Activated naive CD4-positive, alpha-beta T cell (primary cell): ENCODE data around the gene CDCP2.
"Not testable (repeated sequence)": the region's sequence is repeated elsewhere in the genome, so short reads cannot be mapped to it uniquely, and the experiment has no call there.

ENCODE experiments used
- DNase-seq, 4 experiments: peaks; one replicate each; lab custom pipeline; 2025; lab: John Stamatoyannopoulos, UW

CDCP2 gene

DNA sequence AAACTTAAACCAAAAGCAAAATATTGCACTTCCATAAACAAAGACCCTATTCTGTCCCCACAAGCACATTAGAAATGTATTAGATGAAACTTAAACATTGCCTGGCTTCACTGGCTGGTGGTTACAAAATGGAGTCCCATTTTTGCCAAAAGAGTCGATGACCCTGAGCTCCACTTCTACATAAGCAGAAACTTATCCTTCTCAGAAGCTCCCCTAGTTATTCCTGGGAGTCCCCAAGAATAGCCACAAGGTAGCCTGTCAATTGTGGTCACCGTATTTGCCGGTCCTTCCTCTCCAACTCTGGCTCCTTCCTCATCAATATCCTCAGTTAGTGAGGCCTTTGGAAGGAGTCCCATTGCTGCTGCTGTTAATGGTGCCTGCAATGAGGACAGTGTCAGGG, 37.3 kb downstream of the CDCP2 start:
- DNase-seq = no peak

DNA sequence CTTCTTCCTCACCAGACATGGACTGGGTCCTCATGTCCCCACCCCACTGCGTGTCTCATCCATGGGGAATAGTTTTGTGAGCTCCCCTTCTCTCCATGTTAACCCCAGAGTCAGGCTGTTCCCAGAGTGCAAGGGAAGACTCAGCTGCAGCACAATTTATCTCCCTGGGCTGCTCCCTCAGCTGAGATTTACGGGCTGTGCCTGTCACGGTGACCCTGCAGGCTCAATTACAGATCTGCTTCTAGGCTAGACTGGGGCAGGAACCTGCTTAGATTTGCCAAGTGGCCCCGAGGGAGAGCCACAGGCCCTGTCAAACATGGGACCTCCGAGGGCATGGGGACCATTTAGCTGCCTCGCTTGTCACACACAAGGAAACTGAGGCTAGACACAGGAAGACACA, 37.8 kb downstream of the CDCP2 start:
- DNase-seq = no peak

DNA sequence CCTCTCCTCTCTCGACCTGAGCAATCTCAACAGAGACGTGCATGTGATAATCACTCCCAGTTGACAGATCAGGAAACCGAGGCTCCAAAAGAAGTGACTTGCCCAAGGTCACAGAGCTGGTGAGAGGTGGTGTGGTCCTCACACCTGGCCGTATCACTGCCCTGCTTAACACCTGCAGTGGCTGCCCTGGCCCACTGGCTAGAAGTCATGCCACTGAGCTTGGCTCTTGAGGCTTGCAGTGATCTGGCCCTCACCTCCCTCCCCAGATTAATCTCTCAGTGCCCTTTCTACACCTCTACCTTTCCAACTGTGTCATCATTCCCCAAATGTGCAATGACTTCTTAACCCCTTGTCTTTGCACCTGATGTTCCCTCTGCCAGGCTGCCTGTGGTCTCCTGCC, 38.8 kb downstream of the CDCP2 start:
- no peak for DNase-seq

DNA sequence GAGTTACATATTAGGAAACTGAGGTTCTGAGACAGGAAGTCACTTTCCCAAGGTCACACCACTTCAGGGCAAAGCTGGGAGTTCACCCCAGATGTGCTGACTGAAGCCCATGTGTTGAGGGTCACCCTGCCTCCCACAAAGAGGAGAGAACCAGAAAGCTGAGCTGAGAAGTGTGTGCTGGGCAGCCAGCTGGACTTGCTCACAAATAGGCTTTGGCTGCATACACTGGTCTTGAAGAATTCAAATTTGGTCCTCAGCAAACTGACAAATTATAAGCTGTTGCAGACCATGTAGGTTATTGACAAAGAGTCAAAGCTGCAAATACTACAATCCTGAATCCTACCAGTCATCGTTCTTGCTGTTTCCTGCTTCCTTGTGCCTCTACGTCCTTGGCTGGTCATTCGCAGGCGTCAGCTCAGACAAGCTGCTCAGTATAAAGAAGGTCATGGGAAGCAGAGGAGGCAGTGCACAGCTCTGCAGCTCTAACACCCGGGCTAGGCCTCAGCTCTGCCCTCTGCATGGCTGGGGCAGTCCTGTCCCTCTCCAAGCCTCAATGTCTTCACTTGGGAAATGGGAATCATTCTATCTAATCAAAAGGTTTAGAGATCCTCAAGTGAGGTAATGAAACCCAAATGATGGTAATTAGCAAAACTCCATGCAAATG, 40.0 kb downstream of the CDCP2 start:
- no peak for DNase-seq

- no peak for DNase-seq
Measured at GRCh38 chr1:54112027-54112426, 40.8 kb downstream of the CDCP2 start.

- DNase-seq = no peak
Measured at GRCh38 chr1:54111624-54112023, 41.2 kb downstream of the CDCP2 start.

GRCh38 chr1:54110996-54111395, 41.8 kb downstream of the CDCP2 start:
- no peak for DNase-seq

DNA sequence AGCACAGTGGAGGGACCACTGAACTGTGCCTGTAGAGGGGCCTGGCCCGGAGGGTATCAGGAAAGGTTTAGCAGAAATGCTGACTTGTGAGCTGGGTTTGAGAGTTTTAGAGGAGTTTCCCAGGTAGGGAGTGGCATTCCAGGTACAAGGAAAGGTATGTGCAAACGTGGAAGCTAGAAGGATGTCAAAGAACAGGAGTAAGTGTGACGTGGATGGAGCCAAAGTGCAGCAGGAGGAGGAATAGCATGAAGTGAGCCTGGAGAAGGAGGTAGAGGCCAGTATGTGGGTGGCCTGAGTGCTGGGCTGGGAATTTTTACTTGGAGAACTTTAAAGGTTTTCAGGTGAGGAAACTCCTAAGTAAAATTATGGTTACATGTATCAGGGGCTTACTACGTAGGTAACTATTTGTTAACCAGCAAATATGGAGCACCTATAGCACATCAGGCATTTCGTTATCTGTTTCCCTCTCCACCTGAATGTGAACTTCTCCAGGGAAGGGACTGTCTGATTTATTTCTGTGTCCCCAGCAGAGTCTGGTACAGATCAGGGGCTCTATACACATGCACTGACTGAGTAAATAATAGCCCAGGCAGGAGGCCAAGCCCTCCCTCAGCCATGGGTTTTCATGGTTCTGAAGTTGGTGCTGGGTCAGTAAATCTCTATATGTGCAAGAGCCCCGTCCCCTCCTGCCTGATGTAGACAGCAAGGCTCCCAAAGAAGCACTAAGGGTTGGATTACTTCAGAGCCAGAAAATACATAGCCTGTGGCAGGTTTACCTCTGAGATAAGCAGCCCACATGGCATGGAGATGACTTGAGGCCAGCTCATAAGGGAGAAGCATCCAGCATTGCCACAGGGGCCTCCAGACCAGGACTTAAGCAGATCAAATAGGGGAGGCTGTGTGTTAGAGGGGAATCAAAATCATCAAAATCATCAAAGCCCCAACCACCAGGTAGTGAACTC, 43.4 kb downstream of the CDCP2 start:
- no peak for DNase-seq

DNA sequence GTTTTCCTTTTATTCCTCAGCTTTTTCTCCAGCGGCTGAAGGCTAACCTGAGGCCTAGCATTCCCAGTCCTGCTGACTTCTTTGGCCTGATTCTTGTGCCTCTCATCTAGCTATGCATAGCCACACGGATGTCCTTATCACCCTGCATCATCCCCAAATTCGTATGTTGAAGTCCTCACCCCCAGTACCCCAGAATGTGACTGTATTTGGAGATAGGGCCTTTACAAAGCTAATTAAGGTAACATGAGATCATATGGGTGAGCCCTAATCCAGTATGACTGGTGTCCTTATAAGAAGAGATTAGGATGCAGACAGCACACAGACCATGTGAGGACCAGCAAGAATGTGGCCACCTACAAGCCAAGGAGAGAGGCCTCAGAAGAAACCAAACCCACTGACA, 44.6 kb downstream of the CDCP2 start:
- DNase-seq = no peak

GRCh38 chr1:54107131-54107530, 45.7 kb downstream of the CDCP2 start:
- no peak for DNase-seq

DNA sequence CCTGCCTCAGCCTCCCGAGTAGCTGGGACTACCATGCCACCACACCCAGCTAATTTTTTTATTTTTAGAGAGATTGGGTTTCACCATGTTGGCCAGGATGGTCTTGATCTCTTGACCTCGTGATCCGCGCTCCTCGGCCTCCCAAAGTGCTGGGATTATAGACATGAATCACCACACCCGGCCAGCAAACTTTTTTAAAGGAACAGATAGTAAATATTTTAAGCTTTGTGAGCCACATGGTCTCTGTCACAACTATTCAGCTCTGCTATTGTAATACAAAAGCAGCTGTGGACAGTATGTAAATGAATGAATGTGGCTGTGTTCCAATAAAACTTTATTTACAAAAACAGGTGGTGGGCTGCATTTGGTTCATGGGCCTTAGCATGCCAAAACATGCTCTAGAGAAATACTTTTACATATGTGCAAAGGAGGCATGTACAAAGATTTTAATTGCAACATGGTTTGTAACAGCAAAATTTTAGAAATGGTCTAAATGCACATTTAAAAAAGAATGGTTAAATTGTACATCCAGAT, 47.0 kb downstream of the CDCP2 start:
- DNase-seq = no peak

GRCh38 chr1:54105080-54105479, 47.7 kb downstream of the CDCP2 start:
- no peak for DNase-seq

- not testable (repeated sequence) for DNase-seq
Measured at GRCh38 chr1:54104613-54105012, 48.2 kb downstream of the CDCP2 start.

DNA sequence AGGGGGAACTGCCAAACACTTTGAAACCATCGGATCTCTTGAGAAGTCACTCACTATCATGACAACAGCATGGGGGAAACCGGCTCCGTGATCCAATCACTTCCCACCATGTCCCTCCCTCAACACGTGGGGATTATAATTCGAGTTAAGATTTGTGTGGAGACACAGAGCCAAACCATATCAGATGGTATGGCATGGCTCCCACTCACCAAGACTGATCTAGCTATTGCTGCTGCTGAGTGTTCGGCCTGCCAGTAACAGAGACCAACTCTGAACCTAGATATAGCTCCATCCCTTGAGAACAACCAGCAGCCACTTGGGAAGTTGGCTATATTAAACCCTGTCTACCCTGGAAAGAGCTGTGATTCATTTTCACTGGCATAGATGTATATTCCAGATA, 49.4 kb downstream of the CDCP2 start:
- DNase-seq = no peak

GRCh38 chr1:54100500-54100899, 52.3 kb downstream of the CDCP2 start:
- no peak for DNase-seq

- no peak for DNase-seq
Measured at GRCh38 chr1:54099061-54099610, 53.7 kb downstream of the CDCP2 start.

- no peak for DNase-seq
Measured at GRCh38 chr1:54096877-54097240, 55.9 kb downstream of the CDCP2 start.

DNA sequence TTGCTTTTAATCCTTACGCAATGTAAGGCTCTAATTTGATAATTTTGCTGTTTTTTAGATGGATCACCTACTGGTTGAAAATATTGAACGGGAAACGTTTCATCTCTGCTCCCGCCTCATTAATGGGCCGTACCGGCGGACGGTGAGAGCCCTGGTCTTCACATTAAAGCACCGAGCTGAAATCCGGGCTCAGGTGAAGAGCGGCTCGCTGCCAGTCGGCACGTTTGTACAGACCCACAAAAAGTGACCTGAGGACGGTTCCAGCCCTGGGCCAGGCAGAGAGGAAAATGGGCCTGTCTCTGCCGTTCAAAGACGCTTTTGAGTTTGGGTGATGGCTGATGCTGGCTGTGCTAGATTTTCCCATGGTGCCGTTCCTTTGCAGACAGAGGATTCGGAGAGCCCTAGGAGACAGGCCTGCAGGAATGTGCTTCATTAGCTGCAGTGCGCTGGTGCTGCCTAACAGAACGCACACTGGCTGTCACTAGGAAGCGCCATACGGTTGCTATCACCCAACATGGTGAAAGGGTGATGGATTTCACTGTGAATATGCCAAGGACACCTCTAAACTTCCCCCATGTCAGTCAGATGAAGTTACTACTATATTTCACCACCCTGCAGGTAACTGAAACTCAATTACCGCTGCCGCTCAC, 56.4 kb downstream of the CDCP2 start:
- no peak for DNase-seq

GRCh38 chr1:54095546-54096226, 57.1 kb downstream of the CDCP2 start:
- DNase-seq = no peak

DNA sequence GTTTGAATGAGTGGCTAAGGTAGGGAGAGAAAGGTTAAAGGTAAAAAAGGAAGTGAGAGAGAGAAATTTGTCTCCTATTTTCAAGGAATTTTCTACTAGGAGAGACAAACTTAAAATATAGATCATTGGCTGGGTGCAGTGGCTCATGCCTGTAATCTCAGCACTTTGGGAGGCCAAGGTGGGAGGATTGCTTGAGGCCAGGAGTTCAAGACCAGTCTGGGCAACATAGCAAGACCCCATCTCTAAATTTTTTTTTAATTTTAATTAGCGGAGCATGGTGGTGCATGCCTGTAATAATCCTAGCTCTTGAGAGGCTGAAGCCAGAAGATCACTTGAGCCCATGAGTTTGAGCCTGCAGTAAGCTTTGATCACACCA, 58.1 kb downstream of the CDCP2 start:
- not testable (repeated sequence) for DNase-seq

- DNase-seq = no peak
Measured at GRCh38 chr1:54094001-54094729, 58.6 kb downstream of the CDCP2 start.
